ENCODE data around the gene ARL11. TPM values are rescaled to one million over a fixed set of nuclear protein-coding genes. Genes with fewer than 3 reads are reported as not detected.
A peak's percentile ranks its signal among the peaks of the same experiment; 100 is the strongest.

ARL11 gene
- total RNA-seq, 2 donors from 2014 or later: 1.1 to 1.6 TPM

- Histone ChIP-seq H3K9me3 (no peaks in the 10 kb centered on the region), H3K27ac (peak overlapping the region in 1 of 2 donors; percentile 19), H3K36me3 (no peaks in the 10 kb centered on the region), H3K27me3 (replicated peaks; ENCODE audit: insufficient read depth) (no peaks in the 10 kb centered on the region), H3K4me1 (ENCODE audit: control insufficient read depth in 1 of 2, low read depth in 2 of 2) (peaks cover 5 to 12% of the 10 kb centered on the region in 2 donors), H3K4me3 (no peak overlapping the region)
- TF ChIP-seq CTCF (IDR thresholded peaks at IDR 0.05): no peak
- DNase-seq (ENCODE audit: low spot score): no peak
- ATAC-seq (ENCODE audit: insufficient number of reproducible peaks, low FRiP score, low read depth): no peak
Observed at GRCh38 chr13:49615836-49616675, 12.3 kb upstream of the ARL11 start.

- peak overlapping the region in 1 of 2 donors; percentile 19 for H3K27ac ChIP-seq
- no peak overlapping the region for H3K4me3 ChIP-seq
- TF ChIP-seq CTCF (IDR thresholded peaks at IDR 0.05): no peak
- DNase-seq (ENCODE audit: low spot score): no peak
- ATAC-seq (ENCODE audit: insufficient number of reproducible peaks, low FRiP score, low read depth): no peak
- H3K27me3 ChIP-seq (replicated peaks; ENCODE audit: insufficient read depth): no peaks in the 10 kb centered on the region
- H3K4me1 ChIP-seq (ENCODE audit: control insufficient read depth in 1 of 2, low read depth in 2 of 2): peaks cover 5 to 12% of the 10 kb centered on the region in 2 donors
- H3K36me3 ChIP-seq: no peaks in the 10 kb centered on the region
- H3K9me3 ChIP-seq: no peaks in the 10 kb centered on the region
Observed at GRCh38 chr13:49616676-49617065, 11.6 kb upstream of the ARL11 start.

GRCh38 chr13:49620170-49620621 lies 8.1 kb upstream of the ARL11 start:
- Histone ChIP-seq H3K4me1 (ENCODE audit: control insufficient read depth in 1 of 2, low read depth in 2 of 2) (peaks cover 5 to 17% of the 10 kb centered on the region in 2 donors), H3K9me3 (no peaks in the 10 kb centered on the region), H3K27ac (no peak overlapping the region), H3K27me3 (replicated peaks; ENCODE audit: insufficient read depth) (no peaks in the 10 kb centered on the region), H3K4me3 (no peak overlapping the region), H3K36me3 (no peaks in the 10 kb centered on the region)
- DNase-seq (ENCODE audit: low spot score): no peak
- ATAC-seq (ENCODE audit: insufficient number of reproducible peaks, low FRiP score, low read depth): no peak
- no peak for TF ChIP-seq CTCF (IDR thresholded peaks at IDR 0.05)

GRCh38 chr13:49622174-49622946 lies 5.9 kb upstream of the ARL11 start:
- H3K36me3 ChIP-seq: no peaks in the 10 kb centered on the region
- peaks cover 0 to 5% of the 10 kb centered on the region in 2 donors for H3K4me1 ChIP-seq (ENCODE audit: control insufficient read depth in 1 of 2, low read depth in 2 of 2)
- H3K27ac ChIP-seq: no peak overlapping the region
- no peak for TF ChIP-seq CTCF (IDR thresholded peaks at IDR 0.05)
- H3K27me3 ChIP-seq (replicated peaks; ENCODE audit: insufficient read depth): no peaks in the 10 kb centered on the region
- no peak for DNase-seq (ENCODE audit: low spot score)
- no peaks in the 10 kb centered on the region for H3K9me3 ChIP-seq
- H3K4me3 ChIP-seq: no peak overlapping the region
- no peak for ATAC-seq (ENCODE audit: insufficient number of reproducible peaks, low FRiP score, low read depth)

GRCh38 chr13:49624229-49624628 lies 4.1 kb upstream of the ARL11 start:
- DNase-seq (ENCODE audit: low spot score): no peak
- Histone ChIP-seq H3K27ac (no peak overlapping the region), H3K4me3 (no peak overlapping the region), H3K4me1 (ENCODE audit: control insufficient read depth in 1 of 2, low read depth in 2 of 2) (peaks cover 0 to 5% of the 10 kb centered on the region in 2 donors), H3K36me3 (no peaks in the 10 kb centered on the region), H3K27me3 (replicated peaks; ENCODE audit: insufficient read depth) (no peaks in the 10 kb centered on the region), H3K9me3 (no peaks in the 10 kb centered on the region)
- ATAC-seq (ENCODE audit: insufficient number of reproducible peaks, low FRiP score, low read depth): no peak
- no peak for TF ChIP-seq CTCF (IDR thresholded peaks at IDR 0.05)

All from thoracic aorta (tissue), 2 donors.